Upper lobe of left lung (tissue), 4 donors: ENCODE measurements around the gene GALNT5.

Source experiments
- CTCF ChIP-seq, 6 experiments: fragments of 450-650 bp in 4 of 6; fragments of 200-600 bp in 2 of 6; sonication (generic) in 2 of 6; IDR thresholded peaks; one replicate each; pipeline ENCODE4 v1.5.1; 2016 to 2019; ENCODE audit warnings: antibody characterized with exemption in 6 of 6
- POLR2AphosphoS5 ChIP-seq, 2 donors: sonication (generic); formaldehyde crosslinking; IDR thresholded peaks; one replicate each; pipeline ENCODE4 v1.5.1; 2017; ENCODE audit warnings: antibody characterized with exemption in 2 of 2

- TF ChIP-seq CTCF (IDR thresholded peaks at IDR 0.05) (no peak), POLR2AphosphoS5 (IDR thresholded peaks at IDR 0.05) (no peak)
Observed at GRCh38 chr2:157257312-157258252, at the start of gene GALNT5.
